ENCODE results near the gene ANTXR2. TPM values are rescaled to one million over a fixed set of nuclear protein-coding genes. Genes with fewer than 3 reads are reported as not detected.

ANTXR2 gene
- total RNA-seq, 1 donor from 2014 or later, result 28.3 TPM

GRCh38 chr4:80036949-80037685, 35.9 kb downstream of the ANTXR2 start:
- Histone ChIP-seq H4K20me1 (ENCODE audit: low read depth) (no peaks in the 10 kb centered on the region), H3K9me3 (ENCODE audit: low read depth) (no peaks in the 10 kb centered on the region), H3K4me1 (no peaks in the 10 kb centered on the region), H3K27me3 (no peaks in the 10 kb centered on the region), H3K79me2 (ENCODE audit: low read depth) (no peaks in the 10 kb centered on the region), H3K27ac (no peak overlapping the region), H3K36me3 (no peaks in the 10 kb centered on the region), H2AFZ (replicated peaks) (no peak overlapping the region), H3K4me2 (no peak overlapping the region), H3F3A (ENCODE audit: low read depth) (no peaks in the 10 kb centered on the region), H3K4me3 (no peak overlapping the region), H3K9ac (no peak overlapping the region)
- Mint-ChIP-seq H3K9me3 (no peaks in the 10 kb centered on the region), H3K4me3 (no peak overlapping the region), H3K4me1 (peaks cover 3% of the 10 kb centered on the region), H3K27ac (no peak overlapping the region), H3K36me3 (no peaks in the 10 kb centered on the region), H3K27me3 (ENCODE audit: insufficient read depth, low read depth) (no peaks in the 10 kb centered on the region)
- TF ChIP-seq EZH2phosphoT487 (IDR thresholded peaks at IDR 0.05) (no peak), CTCF (IDR thresholded peaks at IDR 0.05) (no peak), EZH2 (IDR thresholded peaks at IDR 0.05) (no peak)
- DNase-seq (ENCODE audit: low spot score), result no peak

GRCh38 chr4:80036306-80036705, 36.7 kb downstream of the ANTXR2 start:
- no peak overlapping the region for H3K4me2 ChIP-seq
- H3K4me1 Mint-ChIP-seq, result peaks cover 3% of the 10 kb centered on the region
- DNase-seq (ENCODE audit: low spot score), result no peak

GRCh38 chr4:80035336-80035735, 37.7 kb downstream of the ANTXR2 start:
- no peaks in the 10 kb centered on the region for H3K27me3 ChIP-seq
- no peak overlapping the region for H3K4me3 ChIP-seq
- Mint-ChIP-seq H3K4me1 (peaks cover 3% of the 10 kb centered on the region), H3K9me3 (no peaks in the 10 kb centered on the region), H3K36me3 (no peaks in the 10 kb centered on the region), H3K4me3 (no peak overlapping the region), H3K27me3 (ENCODE audit: insufficient read depth, low read depth) (no peaks in the 10 kb centered on the region), H3K27ac (no peak overlapping the region)
- H3K27ac ChIP-seq, result no peak overlapping the region
- TF ChIP-seq EZH2 (IDR thresholded peaks at IDR 0.05) (no peak), CTCF (IDR thresholded peaks at IDR 0.05) (no peak), EZH2phosphoT487 (IDR thresholded peaks at IDR 0.05) (no peak)
- DNase-seq (ENCODE audit: low spot score), result no peak
- no peaks in the 10 kb centered on the region for H4K20me1 ChIP-seq (ENCODE audit: low read depth)
- no peaks in the 10 kb centered on the region for H3K9me3 ChIP-seq (ENCODE audit: low read depth)
- H3F3A ChIP-seq (ENCODE audit: low read depth), result no peaks in the 10 kb centered on the region
- peaks cover 4% of the 10 kb centered on the region for H3K36me3 ChIP-seq
- H3K4me1 ChIP-seq, result no peaks in the 10 kb centered on the region
- H3K4me2 ChIP-seq, result no peak overlapping the region
- H2AFZ ChIP-seq (replicated peaks), result no peak overlapping the region
- no peak overlapping the region for H3K9ac ChIP-seq
- no peaks in the 10 kb centered on the region for H3K79me2 ChIP-seq (ENCODE audit: low read depth)

More at GRCh38 chr4:80036306-80036705, 36.7 kb downstream of the ANTXR2 start:
- Histone ChIP-seq H3K4me3 (no peak overlapping the region), H3K9me3 (ENCODE audit: low read depth) (no peaks in the 10 kb centered on the region), H3K9ac (no peak overlapping the region), H3K4me1 (no peaks in the 10 kb centered on the region), H3K27ac (no peak overlapping the region), H4K20me1 (ENCODE audit: low read depth) (no peaks in the 10 kb centered on the region), H3F3A (ENCODE audit: low read depth) (no peaks in the 10 kb centered on the region), H3K27me3 (no peaks in the 10 kb centered on the region), H2AFZ (replicated peaks) (no peak overlapping the region), H3K79me2 (ENCODE audit: low read depth) (no peaks in the 10 kb centered on the region), H3K36me3 (no peaks in the 10 kb centered on the region)
- H3K36me3 Mint-ChIP-seq, result no peaks in the 10 kb centered on the region
- no peaks in the 10 kb centered on the region for H3K27me3 Mint-ChIP-seq (ENCODE audit: insufficient read depth, low read depth)
- H3K4me3 Mint-ChIP-seq, result no peak overlapping the region
- H3K9me3 Mint-ChIP-seq, result no peaks in the 10 kb centered on the region
- TF ChIP-seq CTCF (IDR thresholded peaks at IDR 0.05) (no peak), EZH2phosphoT487 (IDR thresholded peaks at IDR 0.05) (no peak), EZH2 (IDR thresholded peaks at IDR 0.05) (no peak)
- H3K27ac Mint-ChIP-seq, result no peak overlapping the region

Data from neural progenitor cell (in vitro differentiated cells).